ENCODE measurements around the gene EXOC8.

DNA sequence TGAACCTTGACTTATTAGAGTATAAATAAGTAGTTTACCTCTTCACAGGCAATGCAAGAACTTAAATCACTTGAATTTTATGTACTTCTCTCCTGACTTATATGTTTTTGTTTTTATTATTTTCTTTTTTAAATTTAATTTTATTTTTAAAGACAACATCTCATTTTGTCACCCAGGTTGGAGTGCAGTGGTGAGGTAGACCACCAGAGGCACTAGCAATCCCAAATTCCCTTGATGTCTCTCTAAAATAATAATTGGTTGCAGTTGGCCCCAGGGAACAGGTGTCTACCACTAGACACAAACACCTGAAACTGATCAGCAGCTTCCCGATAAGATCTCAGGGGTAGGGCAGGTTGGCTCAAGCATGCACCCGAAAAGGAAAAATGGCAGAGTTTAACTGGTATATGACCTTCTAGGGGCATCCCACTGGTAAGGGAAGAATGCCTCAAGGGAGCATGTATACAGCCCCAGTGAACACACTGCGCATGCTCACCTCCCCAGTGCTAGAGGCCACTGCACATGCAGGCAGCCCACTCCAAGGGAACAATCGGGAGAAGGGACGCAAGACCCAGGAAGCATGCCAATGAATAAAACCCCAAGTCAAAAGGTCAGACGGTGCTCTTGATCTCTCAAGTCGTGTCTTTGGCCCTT, 14.6 kb downstream of the EXOC8 start:
- TF ChIP-seq, protein P1, sequence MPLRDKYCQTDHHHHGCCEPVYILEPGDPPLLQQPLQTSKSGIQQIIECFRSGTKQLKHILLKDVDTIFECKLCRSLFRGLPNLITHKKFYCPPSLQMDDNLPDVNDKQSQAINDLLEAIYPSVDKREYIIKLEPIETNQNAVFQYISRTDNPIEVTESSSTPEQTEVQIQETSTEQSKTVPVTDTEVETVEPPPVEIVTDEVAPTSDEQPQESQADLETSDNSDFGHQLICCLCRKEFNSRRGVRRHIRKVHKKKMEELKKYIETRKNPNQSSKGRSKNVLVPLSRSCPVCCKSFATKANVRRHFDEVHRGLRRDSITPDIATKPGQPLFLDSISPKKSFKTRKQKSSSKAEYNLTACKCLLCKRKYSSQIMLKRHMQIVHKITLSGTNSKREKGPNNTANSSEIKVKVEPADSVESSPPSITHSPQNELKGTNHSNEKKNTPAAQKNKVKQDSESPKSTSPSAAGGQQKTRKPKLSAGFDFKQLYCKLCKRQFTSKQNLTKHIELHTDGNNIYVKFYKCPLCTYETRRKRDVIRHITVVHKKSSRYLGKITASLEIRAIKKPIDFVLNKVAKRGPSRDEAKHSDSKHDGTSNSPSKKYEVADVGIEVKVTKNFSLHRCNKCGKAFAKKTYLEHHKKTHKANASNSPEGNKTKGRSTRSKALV (CRISPR knock-in tag; IDR thresholded peaks at IDR 0.05): no peak
- TF ChIP-seq, protein P2, sequence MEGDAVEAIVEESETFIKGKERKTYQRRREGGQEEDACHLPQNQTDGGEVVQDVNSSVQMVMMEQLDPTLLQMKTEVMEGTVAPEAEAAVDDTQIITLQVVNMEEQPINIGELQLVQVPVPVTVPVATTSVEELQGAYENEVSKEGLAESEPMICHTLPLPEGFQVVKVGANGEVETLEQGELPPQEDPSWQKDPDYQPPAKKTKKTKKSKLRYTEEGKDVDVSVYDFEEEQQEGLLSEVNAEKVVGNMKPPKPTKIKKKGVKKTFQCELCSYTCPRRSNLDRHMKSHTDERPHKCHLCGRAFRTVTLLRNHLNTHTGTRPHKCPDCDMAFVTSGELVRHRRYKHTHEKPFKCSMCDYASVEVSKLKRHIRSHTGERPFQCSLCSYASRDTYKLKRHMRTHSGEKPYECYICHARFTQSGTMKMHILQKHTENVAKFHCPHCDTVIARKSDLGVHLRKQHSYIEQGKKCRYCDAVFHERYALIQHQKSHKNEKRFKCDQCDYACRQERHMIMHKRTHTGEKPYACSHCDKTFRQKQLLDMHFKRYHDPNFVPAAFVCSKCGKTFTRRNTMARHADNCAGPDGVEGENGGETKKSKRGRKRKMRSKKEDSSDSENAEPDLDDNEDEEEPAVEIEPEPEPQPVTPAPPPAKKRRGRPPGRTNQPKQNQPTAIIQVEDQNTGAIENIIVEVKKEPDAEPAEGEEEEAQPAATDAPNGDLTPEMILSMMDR (CRISPR knock-in tag; IDR thresholded peaks at IDR 0.05): no peak
- no peak for TF ChIP-seq RAD21 (CRISPR knock-in tag; IDR thresholded peaks at IDR 0.05)
- no peak for TF ChIP-seq FOXP1 (IDR thresholded peaks at IDR 0.05)
- no peak for TF ChIP-seq FOXP1 (CRISPR knock-in tag; IDR thresholded peaks at IDR 0.05)
- TF ChIP-seq FIP1L1 (IDR thresholded peaks at IDR 0.05; ENCODE audit: borderline replicate concordance, insufficient read depth, low read depth, low read length): no peak
- TF ChIP-seq MXD4 (CRISPR knock-in tag; IDR thresholded peaks at IDR 0.05): no peak
- no peak for TF ChIP-seq CHCHD3 (CRISPR knock-in tag; IDR thresholded peaks at IDR 0.05)
- no peak for TF ChIP-seq ZSCAN20 (CRISPR knock-in tag; IDR thresholded peaks at IDR 0.05; ENCODE audit: borderline replicate concordance)
- no peak for TF ChIP-seq SRSF1 (optimal IDR thresholded peaks at IDR 0.05; ENCODE audit: low read depth, low read length)
- TF ChIP-seq KDM5A (IDR thresholded peaks at IDR 0.05; ENCODE audit: borderline replicate concordance, low read length): no peak
- no peak for TF ChIP-seq ZNF513 (CRISPR knock-in tag; conservative IDR thresholded peaks at IDR 0.05)

All from HepG2 (cell line).